IPS DF 19.7 (cell line): ENCODE data around the gene MLLT1.

Experiments
- DNase-seq: peaks from one replicate; pipeline ENCODE4 v3.0.0-alpha.2; 2013; ENCODE audit warnings: low read depth, low spot score

Gene MLLT1

DNA sequence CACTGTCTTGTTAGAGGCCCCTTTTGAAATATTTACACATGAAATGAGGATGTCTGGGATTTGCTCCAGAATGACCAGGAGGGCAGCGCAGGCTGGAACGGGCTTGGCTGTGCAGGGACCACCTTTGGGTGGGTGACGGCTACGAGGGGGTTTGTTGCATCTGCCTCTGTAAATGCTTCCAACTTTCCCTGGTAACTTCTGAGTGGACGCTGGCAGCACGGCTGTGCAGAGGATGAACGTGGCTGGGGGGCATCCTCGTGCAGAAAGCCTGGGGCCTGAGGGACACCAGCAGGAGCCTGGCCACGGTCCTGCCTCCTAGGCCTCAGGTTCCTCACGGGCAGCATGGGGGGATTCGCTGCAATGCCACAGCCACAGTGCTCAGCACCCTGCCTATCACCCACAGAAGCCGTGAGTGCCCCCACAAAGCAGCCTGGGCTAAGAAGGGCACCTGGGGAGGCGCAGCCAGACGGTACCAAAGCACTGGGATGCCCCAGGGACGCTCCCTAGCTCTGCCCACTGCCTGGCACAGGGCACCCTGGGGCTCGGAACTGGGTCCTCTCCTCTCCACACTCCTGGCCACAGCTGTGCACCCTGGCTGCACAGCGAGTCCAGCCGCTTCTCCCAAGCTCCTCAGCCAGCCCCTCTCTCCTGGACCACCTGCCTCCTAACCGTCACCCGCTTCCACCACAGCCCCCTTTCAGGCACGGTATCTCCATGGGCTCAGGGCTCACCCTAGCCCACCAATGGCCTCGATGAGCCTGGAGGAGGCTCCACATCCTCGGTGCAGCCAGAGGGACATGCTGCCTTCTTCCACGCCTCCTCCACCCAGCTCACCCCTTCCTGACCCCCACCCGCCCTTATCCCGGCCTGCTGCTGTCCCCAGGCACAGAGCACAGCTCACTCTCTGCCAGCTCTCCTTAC is 44.5 kb downstream of the MLLT1 start:
- no peak for DNase-seq

GRCh38 chr19:6234527-6234926 is 45.2 kb downstream of the MLLT1 start:
- no peak for DNase-seq

DNA sequence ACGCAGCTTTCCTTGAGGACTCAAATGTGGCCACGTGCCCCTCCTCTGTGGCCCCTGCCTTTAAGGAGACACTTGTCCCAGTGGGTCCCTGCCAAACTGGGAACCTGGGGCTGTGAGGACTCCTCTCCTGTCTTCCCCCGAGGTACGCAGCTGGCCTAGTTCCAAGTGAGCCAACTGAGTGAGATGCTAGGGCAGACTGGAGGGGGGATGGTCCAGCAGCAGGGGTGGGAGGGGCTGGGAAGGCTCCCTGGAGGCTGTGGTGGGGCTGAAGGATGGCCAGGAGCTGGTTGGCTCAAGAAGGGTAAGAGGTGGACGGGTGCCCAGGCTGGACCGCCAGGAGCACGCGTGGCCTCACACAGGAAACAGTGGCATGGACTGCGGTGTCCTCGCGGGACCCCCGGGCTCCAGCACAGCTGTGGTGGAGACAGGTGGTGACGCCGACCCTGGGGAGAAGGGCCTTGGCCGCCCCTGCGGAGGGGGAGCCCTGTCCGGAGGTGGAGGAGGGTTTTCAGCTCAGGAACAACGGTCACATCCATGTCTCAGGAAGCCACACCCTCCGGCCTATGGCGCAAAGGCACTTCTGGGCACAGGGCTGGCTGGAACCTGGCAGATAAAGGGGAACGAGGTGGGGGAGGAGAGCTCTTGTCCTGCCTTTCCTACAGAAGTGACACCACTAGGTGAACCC is 45.8 kb downstream of the MLLT1 start:
- no peak for DNase-seq

DNA sequence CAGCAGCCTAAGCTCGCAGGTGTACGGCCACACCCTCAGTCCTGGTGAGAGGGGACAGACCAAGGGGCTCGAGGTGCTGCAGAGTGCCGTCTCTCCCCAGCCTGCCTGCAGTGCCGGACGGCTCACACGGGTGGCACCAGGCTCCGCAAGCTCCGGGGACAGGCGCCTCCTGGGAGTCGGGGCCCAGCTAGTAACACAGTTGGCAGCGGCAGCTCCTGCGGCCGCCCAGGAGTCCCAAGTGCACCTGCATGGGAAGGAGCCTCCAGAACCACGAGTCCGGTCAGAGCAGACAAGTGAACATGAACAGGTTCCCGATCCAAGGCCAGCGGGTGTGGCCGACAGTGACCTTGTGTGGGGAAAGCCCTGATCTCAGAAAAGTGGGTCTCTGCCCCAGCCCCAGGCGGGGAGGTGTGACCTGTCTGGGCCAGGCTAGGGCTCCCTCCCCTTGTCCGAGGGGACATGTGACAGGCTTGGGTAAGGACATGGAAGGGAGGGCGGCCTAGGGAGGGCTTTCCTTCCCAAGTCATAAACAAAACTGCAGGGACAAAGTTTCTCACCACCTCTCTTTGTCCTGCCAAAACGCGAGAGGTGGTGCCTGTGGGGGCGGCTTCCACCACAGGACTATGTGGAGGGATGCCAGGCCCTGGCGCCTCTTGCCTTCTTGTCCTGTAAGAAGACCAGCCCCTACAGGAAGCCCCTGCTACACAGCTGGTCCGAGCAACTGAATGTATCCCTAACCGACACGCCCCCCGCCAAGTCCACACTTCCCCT is 46.5 kb downstream of the MLLT1 start:
- no peak for DNase-seq

DNA sequence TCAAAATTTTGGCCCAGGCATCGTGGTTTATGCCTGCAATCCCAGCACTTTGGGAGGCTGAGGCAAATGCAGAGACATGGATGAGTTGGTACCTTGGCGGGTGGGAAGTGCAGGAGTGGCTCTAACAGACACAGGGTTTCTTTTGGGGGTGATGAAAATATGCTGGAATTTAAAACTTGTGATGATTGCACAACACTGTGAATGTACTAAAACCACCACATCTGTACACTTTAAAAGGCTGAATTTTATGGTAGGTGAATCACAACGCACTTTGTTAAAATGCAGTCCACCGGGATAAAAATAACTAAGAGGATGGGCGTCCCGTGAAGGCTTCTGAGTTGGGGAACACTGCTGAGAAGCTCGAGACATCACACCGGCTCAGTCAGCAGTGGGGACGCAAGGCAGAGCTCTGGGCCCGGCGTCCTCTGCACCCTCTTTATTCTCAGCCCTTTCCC is 47.1 kb downstream of the MLLT1 start:
- DNase-seq = no peak

- DNase-seq = no peak
These were observed 48.8 kb downstream of the MLLT1 start for GRCh38 chr19:6230991-6231448.

- no peak for DNase-seq
These were observed 49.6 kb downstream of the MLLT1 start for GRCh38 chr19:6229951-6230712.

GRCh38 chr19:6229216-6229913 is 50.4 kb downstream of the MLLT1 start:
- no peak for DNase-seq

GRCh38 chr19:6228551-6229215 is 51.1 kb downstream of the MLLT1 start:
- DNase-seq = no peak

DNA sequence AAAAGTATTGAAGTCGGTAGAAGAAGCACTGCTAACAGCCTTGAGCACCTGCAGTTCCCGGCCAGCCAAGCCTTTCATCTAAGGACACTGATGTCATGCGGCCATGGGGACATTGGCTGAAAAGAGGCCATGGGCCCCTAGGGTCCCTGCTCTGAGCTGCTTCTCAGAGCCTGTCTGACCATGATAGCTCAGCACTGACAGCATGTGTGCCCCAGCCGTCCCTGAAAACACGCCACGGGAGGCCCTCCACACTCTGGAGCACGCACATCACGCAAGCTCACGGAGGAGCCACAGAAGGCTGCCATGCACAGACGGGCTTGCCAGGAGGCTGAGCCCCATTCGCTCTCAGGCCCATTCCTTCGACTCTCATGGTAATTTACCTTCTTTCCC is 51.8 kb downstream of the MLLT1 start:
- no peak for DNase-seq

GRCh38 chr19:6227156-6227935 is 52.4 kb downstream of the MLLT1 start:
- no peak for DNase-seq

- DNase-seq = no peak
These were observed 53.2 kb downstream of the MLLT1 start for GRCh38 chr19:6226444-6227155.

DNA sequence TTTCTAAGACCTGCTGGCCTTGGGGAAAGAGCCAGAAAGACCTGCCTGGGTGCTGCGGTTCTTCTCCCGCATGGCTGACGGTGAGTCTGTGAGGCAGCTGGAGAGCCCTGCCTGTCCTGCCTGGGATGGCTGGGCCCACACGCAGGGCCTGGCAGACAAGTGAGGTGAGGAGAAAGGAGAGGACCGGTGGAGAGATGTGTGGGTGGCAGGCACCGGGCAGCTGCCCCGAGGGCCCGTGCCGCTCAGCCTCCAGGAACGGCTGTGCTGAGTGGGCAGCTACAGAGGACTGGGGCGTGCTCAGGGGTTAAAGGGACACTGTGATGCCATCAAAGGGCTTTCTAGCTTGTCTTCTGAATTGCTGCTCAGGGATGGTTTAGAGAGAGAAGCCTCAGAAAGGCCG is 53.8 kb downstream of the MLLT1 start:
- no peak for DNase-seq

- no peak for DNase-seq
These were observed 54.4 kb downstream of the MLLT1 start for GRCh38 chr19:6225232-6225865.

- DNase-seq = no peak
These were observed 55.5 kb downstream of the MLLT1 start for GRCh38 chr19:6224308-6224675.

GRCh38 chr19:6223461-6224307 is 56.1 kb downstream of the MLLT1 start:
- no peak for DNase-seq

DNA sequence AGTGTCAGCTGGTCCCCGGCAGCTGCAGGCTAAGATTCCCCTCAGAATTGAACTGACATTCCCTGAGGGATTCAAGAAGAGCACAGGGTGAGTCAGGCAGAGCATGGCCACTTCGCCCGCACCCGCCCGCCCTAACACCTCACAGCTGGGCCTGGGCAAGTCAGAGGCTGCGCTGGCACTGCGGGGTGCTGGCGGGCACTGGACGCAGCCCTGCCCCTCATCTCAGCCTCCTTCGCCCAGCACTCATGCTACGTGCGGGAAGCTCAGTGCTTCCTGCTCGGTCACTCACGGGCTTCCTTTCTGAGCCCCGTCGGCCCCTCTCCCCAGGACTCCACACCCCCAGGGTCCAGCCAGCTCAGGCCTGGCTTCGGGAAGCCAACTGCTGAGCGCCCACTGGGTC is 56.9 kb downstream of the MLLT1 start:
- DNase-seq = no peak
